ENCODE results near the gene TMEM61.
"Not testable (repeated sequence)": the region's sequence is repeated elsewhere in the genome, so short reads cannot be mapped to it uniquely, and the experiment has no call there.

TMEM61 gene

DNA sequence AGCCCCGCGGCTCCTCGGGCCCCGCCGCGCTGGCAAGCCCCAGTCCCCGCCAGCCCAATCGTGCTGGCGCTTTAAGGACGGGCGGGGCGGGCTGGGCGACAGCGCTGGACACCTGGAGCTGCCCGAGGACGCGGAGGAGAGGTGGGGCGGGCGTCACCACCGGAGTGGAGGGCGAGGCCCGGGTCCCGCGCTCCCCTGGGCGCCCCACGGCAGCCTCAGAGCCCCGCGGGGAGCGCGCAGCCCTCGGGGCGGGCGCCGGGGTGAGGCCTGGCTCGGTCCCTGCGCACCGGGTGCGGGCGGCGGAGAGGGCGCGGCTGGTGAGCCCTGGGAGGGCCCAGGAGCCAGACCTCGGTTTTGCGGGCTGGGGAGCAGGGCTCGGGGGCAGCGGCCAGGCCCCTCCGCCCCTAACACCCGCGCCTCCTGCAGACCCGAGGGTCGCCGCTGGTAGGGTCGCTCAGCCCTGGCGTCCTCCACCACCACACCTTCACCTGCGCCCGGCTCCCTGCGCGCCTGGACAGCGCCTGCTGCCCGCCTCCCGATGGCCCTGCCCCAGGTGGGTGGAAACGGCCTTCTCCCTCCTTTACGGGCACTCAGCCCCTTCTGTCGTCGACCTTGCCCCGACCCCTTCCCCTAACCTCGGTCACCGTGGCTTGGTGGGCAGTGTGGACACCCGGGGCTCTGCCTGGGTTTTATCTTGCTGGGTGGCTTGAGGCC is at the start of gene TMEM61:
TSS of gene TMEM61 (plus strand) at position 101 of the 714 bp plus-strand sequence. CDS start at position 539, 438 bp downstream.
- peak in 1 of 3 donors; percentile 15 for DNase-seq

DNA sequence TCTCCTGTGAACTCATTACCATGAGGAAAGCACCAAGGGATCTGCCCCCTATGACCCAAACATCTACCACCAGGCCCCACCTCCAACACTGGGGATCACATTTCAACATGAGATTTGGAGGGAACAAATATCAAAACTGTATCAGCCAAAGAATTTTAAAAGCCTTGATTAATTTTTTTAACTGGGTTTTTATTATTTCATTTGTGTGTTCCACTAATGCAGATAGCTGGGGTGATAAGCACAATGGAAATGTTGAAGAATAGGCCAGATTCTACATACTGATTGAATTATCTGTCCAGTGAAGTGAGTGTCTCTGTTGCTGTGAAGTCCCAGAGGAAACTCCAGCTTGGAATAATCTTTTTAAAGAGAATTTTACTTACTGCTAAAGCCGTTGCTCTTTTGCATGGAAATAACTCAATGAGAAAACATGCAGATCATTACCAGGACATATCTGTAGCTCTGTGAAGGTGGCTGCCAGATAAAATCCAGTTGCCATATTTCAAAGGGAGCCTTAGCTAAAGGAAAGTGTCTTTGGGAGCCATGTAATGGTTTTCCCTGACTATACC is 49.1 kb upstream of the TMEM61 start:
- DNase-seq = no peak

DNA sequence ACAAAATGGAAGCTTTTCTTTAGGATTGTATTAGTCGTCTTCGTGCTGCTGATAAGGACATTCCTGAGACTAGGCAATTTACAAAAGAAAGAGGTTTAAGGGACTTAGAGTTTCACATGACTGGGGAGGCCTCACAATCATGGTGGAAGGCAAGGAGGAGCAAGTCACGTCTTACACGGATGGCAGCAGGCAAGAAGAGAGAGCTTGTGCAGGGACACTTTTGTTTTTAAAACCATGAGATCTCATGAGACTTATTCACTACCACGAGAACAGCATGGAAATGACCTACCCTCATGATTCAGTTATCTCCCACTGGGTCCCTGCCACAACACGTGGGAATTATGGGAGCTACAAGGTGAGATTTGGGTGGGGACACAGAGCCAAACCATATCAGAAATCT is 46.3 kb upstream of the TMEM61 start:
- DNase-seq = not testable (repeated sequence)

DNA sequence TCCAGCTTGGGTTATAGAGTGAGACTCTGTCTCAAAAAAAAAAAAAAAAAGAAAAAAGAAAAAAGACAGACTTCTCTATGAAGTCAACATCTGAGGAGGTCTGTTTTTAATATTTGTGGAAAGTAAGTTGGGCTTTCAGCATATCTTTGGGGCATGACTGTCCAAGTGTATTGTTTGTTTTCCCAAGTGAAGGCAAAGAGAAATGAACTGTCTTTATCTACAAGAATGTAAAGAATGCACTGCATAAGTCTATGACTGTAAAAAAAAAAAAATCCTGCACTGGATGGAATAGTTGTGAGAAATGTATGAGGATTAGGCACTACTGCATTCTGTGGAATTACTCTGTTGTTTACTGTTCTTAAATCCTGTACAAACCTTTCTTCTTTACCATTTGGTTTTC is 45.6 kb upstream of the TMEM61 start:
- no peak for DNase-seq

DNA sequence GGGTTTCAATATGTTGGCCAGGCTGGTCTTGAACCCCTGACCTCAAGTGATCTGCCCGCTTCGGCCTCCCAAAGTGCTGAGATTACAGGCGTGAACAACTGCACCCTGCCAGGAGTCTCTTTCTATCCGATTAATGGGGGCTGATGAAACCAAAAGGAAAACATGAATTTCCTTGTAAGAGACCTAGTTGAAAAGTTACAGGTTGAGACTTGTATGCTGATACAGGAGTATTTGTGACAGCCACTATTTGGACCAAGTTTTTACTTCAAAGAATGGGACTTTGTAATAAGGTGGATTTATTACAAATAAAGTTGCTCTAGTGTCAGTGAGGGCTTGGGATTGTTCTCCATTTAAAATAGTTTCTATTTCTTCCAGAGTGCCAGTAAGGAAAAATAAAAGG is 43.6 kb upstream of the TMEM61 start:
- DNase-seq = no peak

DNA sequence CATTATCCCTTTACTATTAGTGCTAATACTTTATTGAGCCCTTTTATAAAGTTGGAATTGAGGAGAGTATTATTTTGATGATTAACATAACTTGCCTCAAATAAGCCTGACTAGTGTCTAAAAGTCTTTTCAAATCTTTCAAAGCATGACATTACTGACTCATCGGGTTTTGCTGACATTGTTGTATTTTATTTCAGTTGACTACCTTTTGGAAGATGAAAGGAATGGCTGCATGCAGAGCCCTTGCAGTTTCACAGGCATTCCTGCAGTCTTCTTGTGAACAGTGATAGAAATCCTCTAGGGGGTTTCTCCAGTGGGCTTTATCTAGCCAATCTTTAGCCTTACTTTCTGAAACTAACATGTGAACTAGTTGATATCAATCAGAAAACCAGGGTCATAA is 43.0 kb upstream of the TMEM61 start:
- no peak for DNase-seq

DNA sequence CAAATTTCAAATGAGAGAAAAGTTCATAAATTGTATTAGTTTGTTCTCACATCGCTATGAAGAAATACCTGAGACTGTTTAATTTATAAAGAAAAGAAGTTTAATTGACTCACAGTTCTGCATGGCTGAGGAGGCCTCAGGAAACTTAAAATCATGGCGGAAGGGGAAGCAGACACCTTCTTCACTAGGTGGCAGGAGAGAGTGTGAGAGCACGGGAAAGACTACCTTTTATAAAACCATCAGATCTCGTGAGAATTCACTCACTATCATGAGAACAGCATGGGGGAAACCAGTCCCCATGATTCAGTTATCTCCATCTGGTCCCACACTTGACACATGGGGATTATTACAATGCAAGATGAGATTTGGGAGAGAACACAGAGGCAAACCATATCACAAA is 41.5 kb upstream of the TMEM61 start:
- DNase-seq = not testable (repeated sequence)

DNA sequence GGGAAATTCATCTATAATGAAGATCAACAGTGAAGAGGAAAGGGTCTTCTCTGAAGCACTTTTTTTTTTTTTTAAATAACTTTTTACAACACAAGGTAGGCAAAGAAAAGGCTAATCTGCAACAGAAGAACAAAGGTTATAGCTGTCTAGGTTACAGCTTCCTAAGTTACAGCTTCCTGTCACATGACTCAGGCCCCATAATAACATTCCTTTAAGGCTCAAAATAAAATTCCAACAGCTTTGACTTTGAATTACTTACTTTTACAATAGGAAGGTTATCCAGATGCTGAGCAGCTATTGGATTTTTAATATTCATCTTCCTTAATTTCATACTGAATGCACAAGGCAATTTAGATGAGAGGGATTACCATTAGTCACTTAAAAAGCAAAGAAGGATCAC is 40.4 kb upstream of the TMEM61 start:
- DNase-seq = no peak

DNA sequence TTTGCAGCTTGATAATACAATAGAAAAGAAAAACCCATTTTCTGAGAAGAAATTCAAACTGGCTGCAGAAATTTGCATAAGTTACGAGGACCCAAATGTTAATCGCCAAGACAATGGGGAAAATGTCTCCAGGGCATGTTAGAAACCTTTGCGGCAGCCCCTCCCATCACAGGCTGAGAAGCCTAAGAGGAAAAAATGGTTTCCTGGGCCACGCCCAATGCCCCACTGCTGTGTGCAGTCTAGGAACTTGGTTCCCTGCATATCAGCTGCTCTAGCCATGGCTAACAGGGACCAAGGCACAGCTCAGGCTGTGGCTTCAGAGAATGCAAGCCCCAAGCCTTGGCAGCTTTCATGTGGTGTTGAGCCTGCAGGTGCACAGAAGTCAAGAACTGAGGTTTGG is 37.5 kb upstream of the TMEM61 start:
- no peak for DNase-seq

DNA sequence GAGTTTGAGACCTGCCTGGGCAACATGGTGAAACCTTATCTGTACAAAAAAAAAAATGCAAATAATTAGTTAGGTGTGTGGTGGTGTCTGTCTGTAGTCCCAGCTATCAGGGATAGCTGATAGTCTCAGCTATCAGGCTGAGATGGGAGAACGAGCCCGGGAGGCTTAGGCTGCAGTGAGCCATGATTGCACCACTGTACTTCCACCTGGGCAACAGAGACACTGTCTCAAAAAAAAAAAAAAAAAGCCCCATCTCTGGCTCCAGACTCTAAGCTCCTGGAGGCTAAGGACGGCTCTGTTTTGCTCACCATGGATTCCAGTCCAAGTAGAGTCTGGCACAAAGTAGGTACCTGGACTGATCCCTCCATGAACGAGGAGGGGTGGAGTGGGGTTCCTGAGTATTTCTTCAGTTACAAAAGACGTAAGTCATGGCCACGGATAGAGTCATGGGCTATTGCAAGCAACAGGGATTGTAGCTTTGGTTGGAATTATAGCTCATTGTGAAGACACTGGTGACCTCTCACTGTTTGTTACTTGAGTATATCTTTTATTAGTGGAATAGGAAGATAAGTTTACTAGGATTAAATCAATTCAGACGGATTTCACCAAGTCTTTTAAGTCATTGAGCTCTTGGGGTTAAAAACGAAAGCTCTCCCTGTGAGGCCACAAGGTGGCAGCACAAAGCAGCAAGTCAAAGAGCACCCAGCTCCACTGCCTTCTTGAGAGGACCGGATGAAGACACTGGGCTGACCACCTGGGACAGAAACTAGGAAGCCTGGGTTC is 35.6 kb upstream of the TMEM61 start:
- peak; percentile 82 to 88 (median 87) for DNase-seq

DNA sequence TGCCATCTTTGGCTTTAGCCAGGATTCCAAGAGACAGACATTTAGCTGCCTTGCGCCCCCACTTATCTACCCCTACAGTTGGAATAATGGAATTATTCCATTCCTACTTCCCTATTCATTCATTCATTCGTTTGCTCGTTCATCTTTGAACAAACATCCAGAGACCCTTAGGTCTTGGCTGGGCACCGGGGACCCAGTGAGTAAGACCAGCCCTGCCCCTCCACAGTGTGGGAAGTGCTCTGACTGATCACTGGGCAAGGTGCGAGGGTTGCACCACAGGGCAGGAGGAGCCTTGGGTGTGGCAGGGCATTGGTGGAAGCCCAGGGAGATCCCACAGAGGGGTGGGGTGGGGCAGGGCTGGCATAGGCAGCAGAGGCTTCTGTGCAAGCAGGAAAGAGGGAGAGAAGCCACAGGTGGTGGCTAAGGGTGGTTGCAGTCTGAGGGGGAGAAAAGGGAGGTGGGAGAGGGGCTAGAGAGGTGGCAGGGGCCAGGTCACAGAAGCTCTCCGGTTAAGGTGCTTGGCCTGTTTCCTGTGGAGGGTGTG is 35.0 kb upstream of the TMEM61 start:
- peak in 1 of 3 donors; percentile 26 for DNase-seq

DNA sequence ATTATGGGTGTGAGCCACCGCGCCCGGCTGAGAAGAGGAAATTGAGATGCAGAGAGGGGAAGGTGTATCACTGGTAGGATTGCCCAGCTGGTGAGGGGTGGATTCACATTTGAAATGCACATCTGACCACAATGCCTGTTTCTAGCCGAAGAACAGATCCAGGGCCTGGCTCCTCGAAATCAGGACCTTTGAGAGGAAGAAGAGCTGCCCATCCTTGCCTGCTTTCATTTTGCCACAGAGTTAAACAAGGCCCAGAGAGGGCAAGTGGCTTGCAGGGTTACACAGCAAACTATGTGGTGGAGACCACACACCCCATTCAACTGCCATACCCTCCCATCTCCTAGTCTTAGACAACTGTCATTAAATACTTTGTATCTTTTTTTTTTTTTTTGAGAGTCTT is 32.9 kb upstream of the TMEM61 start:
- no peak for DNase-seq

DNA sequence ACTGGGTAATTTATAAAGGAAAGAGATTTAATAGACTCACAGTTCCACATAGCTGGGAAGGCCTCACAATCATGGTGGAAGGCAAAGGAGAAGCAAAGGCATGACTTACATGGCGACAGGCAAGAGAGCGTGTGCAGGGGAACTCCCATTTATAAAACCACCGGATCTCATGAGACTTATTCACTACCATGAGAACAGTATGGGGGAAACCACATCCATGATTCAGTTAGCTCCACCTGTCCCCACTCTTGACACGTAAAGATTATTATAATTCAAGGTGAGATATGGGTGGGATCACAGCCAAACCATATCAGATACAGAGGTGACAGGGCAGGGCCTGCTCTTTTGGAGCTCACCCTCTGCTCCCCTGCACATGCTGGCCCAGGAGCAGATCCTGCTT is 31.4 kb upstream of the TMEM61 start:
- peak; percentile 56 to 73 (median 71) for DNase-seq

DNA sequence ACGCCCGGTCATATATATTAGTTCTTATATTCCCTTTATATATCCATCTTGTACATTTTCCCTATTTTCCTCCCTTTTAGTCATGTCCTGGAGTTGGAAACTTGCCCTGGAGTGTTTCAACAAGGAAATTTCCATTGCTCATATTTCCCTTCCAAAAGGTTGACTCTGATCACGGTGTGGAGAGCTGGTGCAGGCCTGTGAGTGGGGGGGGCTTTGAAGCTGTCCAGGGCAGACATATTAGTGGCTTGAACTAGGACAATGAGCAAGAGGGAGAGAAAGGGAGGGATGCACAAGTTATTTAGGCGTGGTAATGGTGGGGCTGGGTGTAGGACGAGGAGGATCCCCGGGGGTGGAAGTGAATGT is 30.4 kb upstream of the TMEM61 start:
- DNase-seq = peak in 1 of 3 donors; percentile 46

DNA sequence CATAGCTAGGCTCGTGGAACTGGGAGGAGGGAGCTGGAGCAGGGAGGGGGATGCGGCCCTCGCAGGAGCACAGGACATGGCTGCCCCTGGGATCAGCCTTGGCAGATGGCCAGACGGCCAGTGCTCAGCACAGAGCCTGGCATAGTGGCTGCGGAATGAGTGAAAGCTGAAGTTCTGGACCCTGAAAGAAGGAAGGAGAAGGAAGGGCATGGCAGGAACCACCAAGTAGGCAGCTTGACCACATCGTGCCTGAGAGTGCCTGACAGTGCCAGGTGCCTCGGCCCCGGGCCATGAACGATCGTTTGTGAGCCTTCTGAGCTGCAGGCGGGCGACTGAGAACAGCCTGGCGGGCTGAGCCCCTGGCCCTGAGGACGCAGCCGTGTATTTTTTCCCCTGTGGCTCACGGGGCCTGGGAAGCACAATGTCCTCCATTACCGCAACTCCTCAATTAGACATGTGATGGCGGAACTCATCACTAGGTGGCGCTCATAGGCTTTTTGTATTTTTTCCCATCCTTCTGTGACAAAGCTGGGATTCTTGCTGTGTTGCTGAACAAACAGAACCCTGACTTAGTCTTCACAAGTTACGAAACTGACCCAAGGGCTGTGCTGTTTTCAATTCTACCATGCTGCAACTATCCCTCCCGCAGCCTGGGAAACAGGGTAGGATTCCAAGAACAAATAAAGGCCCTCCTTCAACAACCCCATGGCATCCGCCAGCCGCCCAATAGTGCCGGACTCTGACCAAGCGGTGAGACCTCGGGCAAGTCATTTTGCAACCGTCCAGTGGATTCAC is 29.9 kb upstream of the TMEM61 start:
- peak; percentile 77 to 86 (median 78) for DNase-seq

DNA sequence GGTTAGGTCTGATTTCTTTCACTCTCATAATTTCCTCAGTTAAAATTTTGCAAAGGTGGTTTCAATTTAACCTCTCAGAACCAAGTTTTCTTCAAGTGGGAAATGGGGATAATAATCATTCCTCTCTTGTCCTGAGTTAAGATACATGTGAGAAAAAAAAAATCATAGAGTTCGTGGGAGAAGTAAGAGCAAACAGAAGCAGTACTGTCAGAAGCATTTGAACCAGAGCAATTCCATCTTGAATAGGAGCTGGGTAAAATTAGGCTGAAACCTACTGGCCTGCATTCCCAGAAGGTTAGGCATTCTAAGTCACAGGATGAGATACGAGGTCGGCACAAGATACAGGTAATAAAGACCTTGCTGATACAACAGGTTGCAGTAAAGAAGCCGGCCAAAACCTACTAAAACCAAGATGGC is 28.6 kb upstream of the TMEM61 start:
- DNase-seq = no peak

DNA sequence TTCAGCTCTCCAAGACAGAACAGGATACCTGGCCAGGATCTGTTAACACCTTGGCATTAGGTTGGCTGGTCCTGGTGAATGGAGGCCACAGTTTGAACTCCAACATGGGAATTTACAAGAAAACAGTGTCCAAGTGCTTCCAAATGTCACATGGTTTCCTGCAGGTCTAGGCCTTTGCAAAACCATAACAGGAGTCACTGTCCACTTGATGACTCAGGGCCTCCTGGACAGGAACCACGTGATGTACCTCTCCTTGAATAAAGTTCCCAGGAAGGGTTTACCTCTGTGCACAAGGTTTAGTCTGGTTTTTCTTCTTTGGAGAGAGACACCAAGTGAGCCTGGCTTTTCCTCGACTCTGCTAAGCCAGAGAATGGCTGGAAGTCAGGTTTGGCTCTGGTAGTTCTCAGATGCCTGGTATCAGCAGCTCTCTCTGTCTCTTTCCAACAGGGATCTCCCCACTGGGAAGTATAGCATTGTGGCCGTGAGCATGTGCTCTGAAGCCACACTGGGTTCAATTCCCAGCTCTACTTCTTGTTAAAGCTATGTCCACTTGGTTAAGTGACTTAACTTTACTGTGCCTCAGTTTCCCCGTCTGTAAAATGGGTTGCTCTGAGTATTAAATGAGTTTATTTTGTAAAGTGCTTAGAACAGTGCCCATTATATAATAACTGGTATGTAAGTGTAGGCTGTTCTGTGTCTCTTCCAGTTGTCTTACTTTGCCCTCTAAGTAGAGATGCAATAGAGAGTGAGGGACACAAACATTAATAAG is 27.3 kb upstream of the TMEM61 start:
- no peak for DNase-seq

DNA sequence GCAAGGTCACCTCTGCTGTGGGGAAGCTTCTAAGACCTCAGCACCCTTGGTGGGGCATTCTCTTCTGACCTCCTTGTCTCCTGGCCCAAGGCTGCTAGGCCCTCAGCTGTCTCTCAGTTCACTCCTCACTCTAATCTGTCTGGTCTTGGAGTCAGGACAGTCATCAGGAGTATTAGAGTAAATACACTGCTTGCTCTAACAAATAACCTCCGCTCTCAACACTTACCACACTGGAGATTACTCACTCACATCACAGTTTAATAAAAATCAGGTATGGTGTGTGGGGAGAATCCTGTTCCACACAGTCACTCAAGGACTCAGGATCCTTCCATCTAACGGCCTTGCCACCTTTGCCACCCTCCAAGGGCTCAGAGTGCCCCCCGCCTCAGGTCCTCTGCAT is 26.6 kb upstream of the TMEM61 start:
- no peak for DNase-seq

DNA sequence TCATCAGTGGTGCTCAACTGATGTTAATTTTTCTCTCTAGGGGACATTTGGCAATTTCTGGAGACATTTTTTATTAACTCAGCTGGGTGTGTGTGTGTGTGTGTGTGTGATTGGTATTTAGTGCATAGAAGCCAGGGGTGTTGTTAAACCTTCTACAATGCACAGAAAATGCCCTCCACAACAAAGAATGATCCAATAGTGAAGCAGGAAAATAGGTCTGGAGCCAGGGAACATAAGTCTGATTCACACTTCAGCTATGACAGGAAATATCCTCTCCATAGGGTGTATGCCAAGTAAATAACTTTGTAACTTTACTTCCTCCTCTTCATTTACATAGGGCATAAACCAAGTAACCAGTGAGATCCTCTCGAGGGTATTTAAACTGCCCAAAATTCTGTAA is 25.1 kb upstream of the TMEM61 start:
- no peak for DNase-seq

DNA sequence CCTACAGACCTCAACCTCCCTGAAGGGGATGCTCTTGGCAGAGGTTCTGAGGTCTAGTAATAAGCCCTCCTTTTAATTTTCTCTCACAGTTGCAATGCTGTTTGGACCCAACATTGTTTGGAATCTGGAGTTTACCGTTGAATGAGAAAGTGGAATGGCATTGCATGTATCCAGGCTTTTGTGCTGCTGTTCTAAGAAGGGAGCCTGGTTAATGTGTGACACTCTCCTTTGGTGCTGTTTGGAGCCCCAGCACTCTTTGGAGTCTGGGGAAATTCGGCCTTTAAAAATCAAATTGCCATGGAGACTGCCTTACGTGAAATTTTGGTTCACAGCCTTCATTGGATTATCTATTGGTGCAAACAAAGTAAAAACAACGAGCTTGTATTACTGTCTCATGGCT is 23.7 kb upstream of the TMEM61 start:
- DNase-seq = no peak

DNA sequence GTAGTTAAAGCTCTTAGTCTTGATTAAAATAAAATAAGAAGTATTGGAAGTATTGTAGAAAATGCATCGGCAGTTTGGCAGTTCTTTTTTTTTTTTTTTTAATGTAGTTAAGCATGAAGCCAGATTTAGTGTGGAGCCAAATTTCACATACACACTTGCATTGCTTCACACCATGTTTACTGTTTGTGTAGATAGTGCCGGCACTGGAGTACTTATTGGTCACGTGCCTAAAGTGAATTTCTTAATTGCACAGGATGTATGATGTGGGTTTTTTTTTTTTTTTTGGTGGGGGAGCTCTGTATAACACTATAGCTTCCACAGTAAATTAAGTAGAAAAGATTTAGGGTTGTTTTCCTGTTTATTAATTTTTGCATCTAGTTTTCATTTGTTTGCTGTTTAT is 21.2 kb upstream of the TMEM61 start:
- DNase-seq = no peak

Measured in suppressor macrophage treated with lipopolysaccharide for 1 hour (primary cell).